Ectodermal cell (in vitro differentiated cells): Measurements from ENCODE around the gene ZNF804A.

Experiments
- H3K27ac ChIP-seq: 2 replicates; pipeline ENCODE4 v1.7.0; 2013; ENCODE audit warnings: mild to moderate bottlenecking, low read depth, low read length; ENCODE audit not compliant: insufficient read depth, poor library complexity, severe bottlenecking
- H3K27me3 ChIP-seq: 2 replicates; pipeline ENCODE4 v1.7.0; 2013; ENCODE audit warnings: mild to moderate bottlenecking, low read length; ENCODE audit not compliant: insufficient read depth, control insufficient read depth, poor library complexity, severe bottlenecking
- H3K36me3 ChIP-seq: one replicate; pipeline ENCODE4 v1.7.0; 2013; ENCODE audit warnings: low read length; ENCODE audit not compliant: control insufficient read depth, insufficient read depth
- H3K4me1 ChIP-seq: one replicate; pipeline ENCODE4 v1.7.0; 2013; ENCODE audit warnings: low read length; ENCODE audit not compliant: control insufficient read depth, insufficient read depth
- H3K4me3 ChIP-seq: 2 replicates; pipeline ENCODE4 v1.7.0; 2013; ENCODE audit warnings: low read depth, low read length, control low read depth; ENCODE audit not compliant: insufficient read depth
- H3K9me3 ChIP-seq: 2 replicates; pipeline ENCODE4 v1.7.0; 2013; ENCODE audit warnings: mild to moderate bottlenecking, low read length, moderate library complexity; ENCODE audit not compliant: control insufficient read depth
- WGBS, 2 experiments: methylation state at CpG; one replicate each; pipeline ENCODE4 v1.1.7; 2013; ENCODE audit warnings: missing lambda C conversion rate in 2 of 2; 5-methylcytosine and 5-hydroxymethylcytosine counted together

ZNF804A gene

GRCh38 chr2:184599872-184600222 lies 1.5 kb downstream of the ZNF804A start:
- no peaks in the 10 kb centered on the region for H3K9me3 ChIP-seq
- H3K4me1 ChIP-seq, result no peaks in the 10 kb centered on the region
- peaks cover 42% of the 10 kb centered on the region for H3K27me3 ChIP-seq
- H3K4me3 ChIP-seq, result no peak overlapping the region
- 70 to 100% methylated on average over 2 of the region's 2 CpGs for WGBS, 2 experiments
- no peaks in the 10 kb centered on the region for H3K36me3 ChIP-seq
- no peak overlapping the region for H3K27ac ChIP-seq

- H3K27ac ChIP-seq, result no peak overlapping the region
- no peaks in the 10 kb centered on the region for H3K36me3 ChIP-seq
- no peaks in the 10 kb centered on the region for H3K4me1 ChIP-seq
- peaks cover 35% of the 10 kb centered on the region for H3K27me3 ChIP-seq
- no peak overlapping the region for H3K4me3 ChIP-seq
- H3K9me3 ChIP-seq, result no peaks in the 10 kb centered on the region
- 90 to 94% methylated on average over 3 of the region's 3 CpGs for WGBS, 2 experiments
Measured at GRCh38 chr2:184602734-184603133, 4.4 kb downstream of the ZNF804A start.

- Histone ChIP-seq H3K4me3 (no peak overlapping the region), H3K36me3 (no peaks in the 10 kb centered on the region), H3K9me3 (no peaks in the 10 kb centered on the region), H3K4me1 (no peaks in the 10 kb centered on the region), H3K27me3 (no peaks in the 10 kb centered on the region), H3K27ac (no peak overlapping the region)
Measured at GRCh38 chr2:184610891-184611290, 12.6 kb downstream of the ZNF804A start.

GRCh38 chr2:184611361-184612085 lies 13.2 kb downstream of the ZNF804A start:
- Histone ChIP-seq H3K36me3 (no peaks in the 10 kb centered on the region), H3K4me1 (no peaks in the 10 kb centered on the region), H3K9me3 (no peaks in the 10 kb centered on the region), H3K4me3 (no peak overlapping the region), H3K27ac (no peak overlapping the region), H3K27me3 (no peaks in the 10 kb centered on the region)
- WGBS, 2 experiments, result 83% methylated on average over 1 of the region's 2 CpGs; no CpG with 5 or more reads in 1 of the 2 experiments

- Histone ChIP-seq H3K9me3 (no peaks in the 10 kb centered on the region), H3K27ac (no peak overlapping the region), H3K4me1 (no peaks in the 10 kb centered on the region), H3K4me3 (no peak overlapping the region), H3K36me3 (no peaks in the 10 kb centered on the region), H3K27me3 (no peaks in the 10 kb centered on the region)
- 100% methylated on average over 1 of the region's 1 CpG; no CpG with 5 or more reads in 1 of the 2 experiments for WGBS, 2 experiments
Measured at GRCh38 chr2:184620367-184620766, 22.0 kb downstream of the ZNF804A start.

- no peak overlapping the region for H3K4me3 ChIP-seq
- H3K27me3 ChIP-seq, result no peaks in the 10 kb centered on the region
- H3K9me3 ChIP-seq, result no peaks in the 10 kb centered on the region
- H3K4me1 ChIP-seq, result no peaks in the 10 kb centered on the region
- H3K27ac ChIP-seq, result no peak overlapping the region
- H3K36me3 ChIP-seq, result no peaks in the 10 kb centered on the region
Measured at GRCh38 chr2:184624311-184624710, 26.0 kb downstream of the ZNF804A start.

- WGBS, 2 experiments, result 88% methylated on average over 7 of the region's 7 CpGs
- H3K4me3 ChIP-seq, result no peak overlapping the region
- H3K9me3 ChIP-seq, result no peaks in the 10 kb centered on the region
- no peaks in the 10 kb centered on the region for H3K4me1 ChIP-seq
- H3K36me3 ChIP-seq, result no peaks in the 10 kb centered on the region
- no peaks in the 10 kb centered on the region for H3K27me3 ChIP-seq
- no peak overlapping the region for H3K27ac ChIP-seq
Measured at GRCh38 chr2:184628051-184628450, 29.7 kb downstream of the ZNF804A start.

- Histone ChIP-seq H3K4me1 (no peaks in the 10 kb centered on the region), H3K27ac (no peak overlapping the region), H3K9me3 (no peaks in the 10 kb centered on the region), H3K4me3 (no peak overlapping the region), H3K36me3 (no peaks in the 10 kb centered on the region), H3K27me3 (no peaks in the 10 kb centered on the region)
Measured at GRCh38 chr2:184633726-184634125, 35.4 kb downstream of the ZNF804A start.

GRCh38 chr2:184637781-184638180 lies 39.5 kb downstream of the ZNF804A start:
- 73 to 100% methylated on average over 1 of the region's 1 CpG for WGBS, 2 experiments
- Histone ChIP-seq H3K4me1 (no peaks in the 10 kb centered on the region), H3K36me3 (no peaks in the 10 kb centered on the region)

GRCh38 chr2:184644685-184645084 lies 46.4 kb downstream of the ZNF804A start:
- no peak overlapping the region for H3K4me3 ChIP-seq
- H3K4me1 ChIP-seq, result no peaks in the 10 kb centered on the region
- no peaks in the 10 kb centered on the region for H3K9me3 ChIP-seq
- H3K27ac ChIP-seq, result no peak overlapping the region
- H3K27me3 ChIP-seq, result no peaks in the 10 kb centered on the region
- H3K36me3 ChIP-seq, result no peaks in the 10 kb centered on the region

More at GRCh38 chr2:184637781-184638180, 39.5 kb downstream of the ZNF804A start:
- no peaks in the 10 kb centered on the region for H3K9me3 ChIP-seq
- H3K27me3 ChIP-seq, result no peaks in the 10 kb centered on the region
- no peak overlapping the region for H3K4me3 ChIP-seq
- no peak overlapping the region for H3K27ac ChIP-seq

- H3K4me1 ChIP-seq, result no peaks in the 10 kb centered on the region
- no peak overlapping the region for H3K27ac ChIP-seq
- no peaks in the 10 kb centered on the region for H3K36me3 ChIP-seq
- no peaks in the 10 kb centered on the region for H3K27me3 ChIP-seq
- H3K9me3 ChIP-seq, result no peaks in the 10 kb centered on the region
- WGBS, 2 experiments, result 89 to 96% methylated on average over 2 of the region's 2 CpGs
- no peak overlapping the region for H3K4me3 ChIP-seq
Measured at GRCh38 chr2:184646177-184646576, 47.8 kb downstream of the ZNF804A start.
